Measurements from ENCODE around the gene ELAVL4. TPM values are rescaled to one million over a fixed set of nuclear protein-coding genes. Genes with fewer than 3 reads are reported as not detected.

The ELAVL4 gene
- total and polyA plus RNA-seq, 9 of the 15 experiments (the other 6 are each of a cell fraction or from before 2014, with no cell fraction given), result not detected

- ATAC-seq, result no peak
- H3K4me2 ChIP-seq (ENCODE audit: insufficient read depth, low read length), result no peak overlapping the region
- in situ Hi-C loops (cut with MboI) (no loop called here), intact Hi-C loops (cut with micrococcal nuclease) (no loop called here)
- no peak for FAIRE-seq
- H2AFZ ChIP-seq (ENCODE audit: low read depth, low read length), result no peak overlapping the region
- no peaks in the 10 kb centered on the region for H3K36me3 ChIP-seq (ENCODE audit: control insufficient read depth, insufficient read depth, low read length)
- H3K9me1 ChIP-seq (ENCODE audit: control insufficient read depth, insufficient read depth, low read length), result no peaks in the 10 kb centered on the region
- no peaks in the 10 kb centered on the region for H3K27me3 ChIP-seq (ENCODE audit: control insufficient read depth in 2 of 2, insufficient read depth in 2 of 2, low read length in 2 of 2)
- no peak overlapping the region for H3K4me3 ChIP-seq
- ChIA-PET CTCF (ENCODE audit: low intra/inter-chr PET ratio) (no interaction called here), POLR2A (interaction anchor here (0.6 kb wide), 1 partner anchor 9 kb away, joined by 3 read pairs; no protein-coding TSS in a partner anchor)
- H3K9ac ChIP-seq (ENCODE audit: insufficient read depth in 1 of 2, low read depth in 2 of 2, low read length in 2 of 2), result no peak overlapping the region
- no peak for DNase-seq (ENCODE audit: extremely low read depth in 1 of 4, low spot score in 3 of 4)
- no peak overlapping the region for H3K27ac ChIP-seq (ENCODE audit: extremely low read depth, low read depth, low read length)
- no peaks in the 10 kb centered on the region for H4K20me1 ChIP-seq (replicated peaks; ENCODE audit: control insufficient read depth, insufficient read depth, low read length)
- H3K4me1 ChIP-seq (replicated peaks in 1 of 2; ENCODE audit: control insufficient read depth in 2 of 2, insufficient read depth in 2 of 2, low read length in 2 of 2), result no peaks in the 10 kb centered on the region
- BruUV-seq (replicated peaks), result no TSS peak
- no peaks in the 10 kb centered on the region for H3K79me2 ChIP-seq (ENCODE audit: control insufficient read depth, insufficient read depth, low read length)
- no peaks in the 10 kb centered on the region for H3K9me3 ChIP-seq (replicated peaks; ENCODE audit: control insufficient read depth, insufficient read depth, low read depth, low read length)
- no peak for TF ChIP-seq GATAD2B (IDR thresholded peaks at IDR 0.05; ENCODE audit: borderline replicate concordance)
- no peak for TF ChIP-seq NFATC3 (IDR thresholded peaks at IDR 0.05)
- TF ChIP-seq REST (IDR thresholded peaks at IDR 0.05; ENCODE audit: borderline replicate concordance), result no peak
- no peak for TF ChIP-seq REST (CRISPR knock-in tag; IDR thresholded peaks at IDR 0.05; ENCODE audit: low read depth)
- no peak for TF ChIP-seq ZBTB33 (CRISPR knock-in tag; IDR thresholded peaks at IDR 0.05)
- TF ChIP-seq CEBPG (CRISPR knock-in tag; IDR thresholded peaks at IDR 0.05), result no peak
- no peak for TF ChIP-seq CEBPG (tag; conservative IDR thresholded peaks at IDR 0.05 in 1 of 2, IDR thresholded peaks at IDR 0.05 in 1 of 2)
- TF ChIP-seq ZNF175 (CRISPR knock-in tag; IDR thresholded peaks at IDR 0.05; ENCODE audit: low read depth), result no peak
- TF ChIP-seq ZKSCAN1 (IDR thresholded peaks at IDR 0.05; ENCODE audit: low read depth, low read length), result no peak
- TF ChIP-seq TCF7 (IDR thresholded peaks at IDR 0.05; ENCODE audit: borderline replicate concordance), result no peak
- TF ChIP-seq ESRRA (IDR thresholded peaks at IDR 0.05; ENCODE audit: borderline replicate concordance, low read depth), result no peak
- TF ChIP-seq BRCA1 (IDR thresholded peaks at IDR 0.05), result no peak
- no peak for TF ChIP-seq BRCA1 (CRISPR knock-in tag; IDR thresholded peaks at IDR 0.05)
- no peak for TF ChIP-seq FUS (optimal IDR thresholded peaks at IDR 0.05; ENCODE audit: low read depth, low read length)
- TF ChIP-seq ZNF212 (CRISPR knock-in tag; IDR thresholded peaks at IDR 0.05), result no peak
Measured at GRCh38 chr1:50123071-50123470, 14.4 kb downstream of the ELAVL4 start.
